ENCODE data around the gene CD209. TPM values are rescaled to one million over a fixed set of nuclear protein-coding genes. Genes with fewer than 3 reads are reported as not detected.

CD209 gene
- total RNA-seq, 1 experiment from 2014 or later, result not detected

DNA sequence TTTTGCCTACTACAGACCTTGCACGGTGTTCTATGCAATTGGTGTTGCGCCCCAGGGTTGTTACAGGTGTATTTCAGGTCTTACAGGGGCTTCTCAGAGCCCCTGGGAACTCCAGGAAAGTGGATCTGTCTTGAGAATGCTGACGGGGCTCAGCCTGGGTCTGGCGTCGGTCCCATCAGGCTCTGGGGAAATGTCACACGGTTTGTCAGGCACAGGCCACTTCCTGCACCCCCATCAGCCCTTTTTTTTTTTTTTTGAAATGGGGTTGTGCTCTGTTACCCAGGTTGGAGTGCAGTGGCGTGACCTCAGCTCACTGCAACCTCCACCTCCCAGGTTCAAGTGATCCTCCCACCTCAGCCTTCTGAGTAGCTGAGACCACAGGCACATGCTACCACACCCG, 28.7 kb downstream of the CD209 start:
- DNase-seq (ENCODE audit: low read depth, low spot score), result no peak
- no peaks in the 10 kb centered on the region for H3K36me3 ChIP-seq (ENCODE audit: control insufficient read depth, insufficient read depth, low read length)
- no peaks in the 10 kb centered on the region for H3K27me3 ChIP-seq (ENCODE audit: control insufficient read depth, insufficient read depth, low read length)
- H3K4me3 ChIP-seq (ENCODE audit: low read depth in 2 of 2, low read length in 2 of 2), result no peak overlapping the region
- H3K9me3 ChIP-seq (ENCODE audit: control insufficient read depth, insufficient read depth, low read depth, low read length), result no peaks in the 10 kb centered on the region
- ChIA-PET POLR2A (no interaction called here), CTCF (no interaction called here)
- in situ Hi-C loops (cut with HindIII; ENCODE audit: low pct_unique_long_range_greater_than_20kb, low sequenced_read_pairs), result no loop called here
- TF ChIP-seq SIN3A (IDR thresholded peaks at IDR 0.05; ENCODE audit: borderline replicate concordance, insufficient read depth, low read depth, low read length), result no peak
- no peak for TF ChIP-seq TCF7L2 (IDR thresholded peaks at IDR 0.05; ENCODE audit: low read depth, low read length)
- TF ChIP-seq, protein P1, sequence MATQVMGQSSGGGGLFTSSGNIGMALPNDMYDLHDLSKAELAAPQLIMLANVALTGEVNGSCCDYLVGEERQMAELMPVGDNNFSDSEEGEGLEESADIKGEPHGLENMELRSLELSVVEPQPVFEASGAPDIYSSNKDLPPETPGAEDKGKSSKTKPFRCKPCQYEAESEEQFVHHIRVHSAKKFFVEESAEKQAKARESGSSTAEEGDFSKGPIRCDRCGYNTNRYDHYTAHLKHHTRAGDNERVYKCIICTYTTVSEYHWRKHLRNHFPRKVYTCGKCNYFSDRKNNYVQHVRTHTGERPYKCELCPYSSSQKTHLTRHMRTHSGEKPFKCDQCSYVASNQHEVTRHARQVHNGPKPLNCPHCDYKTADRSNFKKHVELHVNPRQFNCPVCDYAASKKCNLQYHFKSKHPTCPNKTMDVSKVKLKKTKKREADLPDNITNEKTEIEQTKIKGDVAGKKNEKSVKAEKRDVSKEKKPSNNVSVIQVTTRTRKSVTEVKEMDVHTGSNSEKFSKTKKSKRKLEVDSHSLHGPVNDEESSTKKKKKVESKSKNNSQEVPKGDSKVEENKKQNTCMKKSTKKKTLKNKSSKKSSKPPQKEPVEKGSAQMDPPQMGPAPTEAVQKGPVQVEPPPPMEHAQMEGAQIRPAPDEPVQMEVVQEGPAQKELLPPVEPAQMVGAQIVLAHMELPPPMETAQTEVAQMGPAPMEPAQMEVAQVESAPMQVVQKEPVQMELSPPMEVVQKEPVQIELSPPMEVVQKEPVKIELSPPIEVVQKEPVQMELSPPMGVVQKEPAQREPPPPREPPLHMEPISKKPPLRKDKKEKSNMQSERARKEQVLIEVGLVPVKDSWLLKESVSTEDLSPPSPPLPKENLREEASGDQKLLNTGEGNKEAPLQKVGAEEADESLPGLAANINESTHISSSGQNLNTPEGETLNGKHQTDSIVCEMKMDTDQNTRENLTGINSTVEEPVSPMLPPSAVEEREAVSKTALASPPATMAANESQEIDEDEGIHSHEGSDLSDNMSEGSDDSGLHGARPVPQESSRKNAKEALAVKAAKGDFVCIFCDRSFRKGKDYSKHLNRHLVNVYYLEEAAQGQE (IDR thresholded peaks at IDR 0.05; ENCODE audit: insufficient read depth in 1 of 2, low read depth in 2 of 2, low read length in 1 of 2), result no peak
- TF ChIP-seq POLR2AphosphoS5 (IDR thresholded peaks at IDR 0.05; ENCODE audit: low read depth, low read length), result no peak
- TF ChIP-seq, protein P2, sequence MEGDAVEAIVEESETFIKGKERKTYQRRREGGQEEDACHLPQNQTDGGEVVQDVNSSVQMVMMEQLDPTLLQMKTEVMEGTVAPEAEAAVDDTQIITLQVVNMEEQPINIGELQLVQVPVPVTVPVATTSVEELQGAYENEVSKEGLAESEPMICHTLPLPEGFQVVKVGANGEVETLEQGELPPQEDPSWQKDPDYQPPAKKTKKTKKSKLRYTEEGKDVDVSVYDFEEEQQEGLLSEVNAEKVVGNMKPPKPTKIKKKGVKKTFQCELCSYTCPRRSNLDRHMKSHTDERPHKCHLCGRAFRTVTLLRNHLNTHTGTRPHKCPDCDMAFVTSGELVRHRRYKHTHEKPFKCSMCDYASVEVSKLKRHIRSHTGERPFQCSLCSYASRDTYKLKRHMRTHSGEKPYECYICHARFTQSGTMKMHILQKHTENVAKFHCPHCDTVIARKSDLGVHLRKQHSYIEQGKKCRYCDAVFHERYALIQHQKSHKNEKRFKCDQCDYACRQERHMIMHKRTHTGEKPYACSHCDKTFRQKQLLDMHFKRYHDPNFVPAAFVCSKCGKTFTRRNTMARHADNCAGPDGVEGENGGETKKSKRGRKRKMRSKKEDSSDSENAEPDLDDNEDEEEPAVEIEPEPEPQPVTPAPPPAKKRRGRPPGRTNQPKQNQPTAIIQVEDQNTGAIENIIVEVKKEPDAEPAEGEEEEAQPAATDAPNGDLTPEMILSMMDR (IDR thresholded peaks at IDR 0.05), result no peak
- H3K4me1 ChIP-seq (ENCODE audit: control insufficient read depth, insufficient read depth, low read length), result no peaks in the 10 kb centered on the region
- intact Hi-C loops (cut with micrococcal nuclease; ENCODE audit: unreplicated experiment), result no loop called here
- no peak for ATAC-seq
- no TSS peak for BruUV-seq (replicated peaks)
- H3K27ac ChIP-seq (ENCODE audit: low read length), result no peak overlapping the region

DNA sequence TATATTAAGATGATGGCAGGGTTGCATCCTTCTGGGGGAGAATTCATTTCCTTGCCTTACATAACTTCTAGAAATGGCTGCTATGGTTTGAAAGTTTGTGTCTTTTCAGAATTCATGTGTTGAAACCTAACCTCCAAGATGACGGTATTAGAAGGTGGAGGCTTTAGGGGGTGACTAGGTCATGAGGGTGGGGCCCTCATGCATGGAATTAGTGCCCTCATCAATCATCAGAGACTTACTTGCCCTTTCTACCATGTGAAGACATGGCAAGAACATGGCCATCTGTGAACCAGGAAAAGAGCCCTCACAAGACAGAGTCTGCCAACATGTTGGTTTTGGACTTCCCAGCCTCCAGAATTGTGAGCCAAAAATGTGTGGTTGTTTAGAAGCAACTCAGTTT, 30.6 kb downstream of the CD209 start:
- DNase-seq (ENCODE audit: low read depth, low spot score), result no peak
- no peak overlapping the region for H3K27ac ChIP-seq (ENCODE audit: low read length)
- no peaks in the 10 kb centered on the region for H3K36me3 ChIP-seq (ENCODE audit: control insufficient read depth, insufficient read depth, low read length)
- BruUV-seq (replicated peaks), result no TSS peak
- H3K9me3 ChIP-seq (ENCODE audit: control insufficient read depth, insufficient read depth, low read depth, low read length), result no peaks in the 10 kb centered on the region
- in situ Hi-C loops (cut with HindIII; ENCODE audit: low pct_unique_long_range_greater_than_20kb, low sequenced_read_pairs), result no loop called here
- ChIA-PET POLR2A (no interaction called here), CTCF (no interaction called here)
- TF ChIP-seq SIN3A (IDR thresholded peaks at IDR 0.05; ENCODE audit: borderline replicate concordance, insufficient read depth, low read depth, low read length), result no peak
- TF ChIP-seq, protein P1 (IDR thresholded peaks at IDR 0.05; ENCODE audit: insufficient read depth in 1 of 2, low read depth in 2 of 2, low read length in 1 of 2), result no peak
- no peak for TF ChIP-seq POLR2AphosphoS5 (IDR thresholded peaks at IDR 0.05; ENCODE audit: low read depth, low read length)
- no peaks in the 10 kb centered on the region for H3K27me3 ChIP-seq (ENCODE audit: control insufficient read depth, insufficient read depth, low read length)
- no peak overlapping the region for H3K4me3 ChIP-seq (ENCODE audit: low read depth in 2 of 2, low read length in 2 of 2)
- no peak for ATAC-seq
- H3K4me1 ChIP-seq (ENCODE audit: control insufficient read depth, insufficient read depth, low read length), result no peaks in the 10 kb centered on the region
- intact Hi-C loops (cut with micrococcal nuclease; ENCODE audit: unreplicated experiment), result no loop called here

Measured in Panc1 (cell line).